Mesendoderm (in vitro differentiated cells): ENCODE measurements around the gene THOC7. TPM values are rescaled to one million over a fixed set of nuclear protein-coding genes. Genes with fewer than 3 reads are reported as not detected.
A peak's percentile ranks its signal among the peaks of the same experiment; 100 is the strongest.

Source experiments
- DNase-seq: peaks from one replicate; pipeline ENCODE4 v3.0.0; 2013
- H2AK5ac ChIP-seq: 2 replicates; pipeline ENCODE4 v1.6.1; 2013; ENCODE audit warnings: low read length, inconsistent platforms
- H2BK120ac ChIP-seq: 2 replicates; pipeline ENCODE4 v1.6.1; 2013; ENCODE audit warnings: low read depth, mild to moderate bottlenecking, low read length, moderate library complexity, mixed read lengths
- H2BK15ac ChIP-seq: replicated peaks from 2 replicates; pipeline ENCODE4 v1.6.1; 2013; ENCODE audit warnings: low read depth, mild to moderate bottlenecking, moderate library complexity
- H2BK5ac ChIP-seq: 2 replicates; pipeline ENCODE4 v1.6.1; 2013; ENCODE audit warnings: low read length, inconsistent platforms
- H3K18ac ChIP-seq: 2 replicates; pipeline ENCODE4 v1.6.1; 2013; ENCODE audit warnings: mild to moderate bottlenecking, low read length, mixed read lengths
- H3K23ac ChIP-seq: one replicate; pipeline ENCODE4 v1.6.1; 2013; ENCODE audit warnings: low read length
- H3K27ac ChIP-seq: 2 replicates; pipeline ENCODE4 v1.5.1; 2013; ENCODE audit warnings: low read depth, mild to moderate bottlenecking, inconsistent platforms, low read length, moderate library complexity
- H3K27me3 ChIP-seq: 2 replicates; pipeline ENCODE4 v1.6.1; 2013; ENCODE audit warnings: low read length, control low read depth, mild to moderate bottlenecking, inconsistent platforms; ENCODE audit not compliant: insufficient read depth, poor library complexity
- H3K36me3 ChIP-seq: 2 replicates; pipeline ENCODE4 v1.6.1; 2013; ENCODE audit warnings: low read length, inconsistent platforms; ENCODE audit not compliant: control insufficient read depth, insufficient read depth
- H3K4ac ChIP-seq: one replicate; pipeline ENCODE4 v1.6.1; 2013; ENCODE audit warnings: low read depth, mild to moderate bottlenecking, low read length, moderate library complexity
- H3K4me1 ChIP-seq: 2 replicates; pipeline ENCODE4 v1.6.1; 2013; ENCODE audit warnings: low read depth, low read length, inconsistent platforms; ENCODE audit not compliant: control insufficient read depth
- H3K4me2 ChIP-seq: 2 replicates; pipeline ENCODE4 v1.6.1; 2013; ENCODE audit warnings: low read length
- H3K4me3 ChIP-seq: 2 replicates; pipeline ENCODE4 v1.5.1; 2013; ENCODE audit warnings: mild to moderate bottlenecking, low read length
- H3K56ac ChIP-seq: one replicate; pipeline ENCODE4 v1.6.1; 2013; ENCODE audit warnings: low read length
- H3K79me1 ChIP-seq: 2 replicates; pipeline ENCODE4 v1.6.1; 2013; ENCODE audit warnings: low read length, inconsistent platforms
- H3K79me2 ChIP-seq: 2 replicates; pipeline ENCODE4 v1.6.1; 2013; ENCODE audit warnings: mild to moderate bottlenecking, low read length; ENCODE audit not compliant: control insufficient read depth, insufficient read depth
- H3K9ac ChIP-seq: 2 replicates; pipeline ENCODE4 v1.6.1; 2013; ENCODE audit warnings: low read length, inconsistent platforms
- H4K5ac ChIP-seq: one replicate; pipeline ENCODE4 v1.6.1; 2013; ENCODE audit warnings: low read length
- H4K8ac ChIP-seq: one replicate; pipeline ENCODE4 v1.6.1; 2013; ENCODE audit warnings: low read depth, mild to moderate bottlenecking, control low read depth, low read length, moderate library complexity
- WGBS: extraction: QIAGEN DNeasy Blood & Tissue Kit; methylation state at CpG from one replicate; pipeline ENCODE4 v1.1.7; 2013; ENCODE audit warnings: low lambda C conversion rate, missing lambda C conversion rate; ENCODE audit not compliant: insufficient coverage; ENCODE audit errors: extremely low coverage; 5-methylcytosine and 5-hydroxymethylcytosine counted together
- small RNA-seq: library from polyadenylated mRNA; stranded (forward); fragments of <200 nt; extraction: miRNeasy Mini kit (QIAGEN cat#:217004); gene quantifications from one replicate; pipeline ENCODE3, GENCODE V24; 2013; ENCODE audit not compliant: insufficient read depth

The THOC7 gene

GRCh38 chr3:63795438-63795837, 68.2 kb downstream of the THOC7 start:
- no peak overlapping the region for H3K4ac ChIP-seq
- no CpG with 5 or more reads among the region's 6 CpGs for WGBS
- H3K56ac ChIP-seq: no peak overlapping the region
- H3K79me2 ChIP-seq: no peaks in the 10 kb centered on the region
- no peaks in the 10 kb centered on the region for H3K36me3 ChIP-seq
- H4K5ac ChIP-seq: no peak overlapping the region
- no peak overlapping the region for H3K9ac ChIP-seq
- H3K79me1 ChIP-seq: no peaks in the 10 kb centered on the region
- no peak overlapping the region for H3K4me3 ChIP-seq
- no peak overlapping the region for H4K8ac ChIP-seq
- no peaks in the 10 kb centered on the region for H3K27me3 ChIP-seq
- H3K4me1 ChIP-seq: no peaks in the 10 kb centered on the region
- no peak overlapping the region for H2BK120ac ChIP-seq
- H2BK5ac ChIP-seq: no peak overlapping the region
- H3K23ac ChIP-seq: no peak overlapping the region
- no peak overlapping the region for H3K4me2 ChIP-seq
- H3K18ac ChIP-seq: no peak overlapping the region
- H3K27ac ChIP-seq: no peak overlapping the region
- H2AK5ac ChIP-seq: no peak overlapping the region
- no peak for DNase-seq
- H2BK15ac ChIP-seq: no peak overlapping the region

- no peak overlapping the region for H2BK15ac ChIP-seq
These were observed 71.6 kb downstream of the THOC7 start for GRCh38 chr3:63791974-63792373.

More at GRCh38 chr3:63791974-63792373, 71.6 kb downstream of the THOC7 start:
- Histone ChIP-seq H3K27ac (no peak overlapping the region), H4K8ac (no peak overlapping the region), H3K4me2 (no peak overlapping the region), H3K4ac (no peak overlapping the region), H2BK5ac (no peak overlapping the region), H3K36me3 (no peaks in the 10 kb centered on the region), H2AK5ac (no peak overlapping the region), H3K9ac (no peak overlapping the region), H3K4me1 (no peaks in the 10 kb centered on the region), H3K27me3 (no peaks in the 10 kb centered on the region), H3K56ac (no peak overlapping the region), H3K18ac (no peak overlapping the region), H3K79me1 (no peaks in the 10 kb centered on the region), H3K79me2 (no peaks in the 10 kb centered on the region), H2BK120ac (no peak overlapping the region), H3K23ac (no peak overlapping the region), H4K5ac (no peak overlapping the region), H3K4me3 (no peak overlapping the region)
- no CpG with 5 or more reads among the region's 1 CpG for WGBS
- peak; percentile 23 for DNase-seq

Small RNA genes lying within 50 kb of the gene (small RNA-seq; reads per million reads assigned to genes)
- not detected for gene SCAANT1
